Measurements from ENCODE around the gene THAP4.
"Not testable (repeated sequence)": the region's sequence is repeated elsewhere in the genome, so short reads cannot be mapped to it uniquely, and the experiment has no call there.

Gene THAP4

GRCh38 chr2:241665731-241666440 is 28.9 kb upstream of the THAP4 start:
- DNase-seq (ENCODE audit: low read depth) = no peak

- not testable (repeated sequence) for DNase-seq (ENCODE audit: low read depth)
Observed at GRCh38 chr2:241662731-241663130, 25.8 kb upstream of the THAP4 start.

- no peak for DNase-seq (ENCODE audit: low read depth)
Observed at GRCh38 chr2:241660593-241661213, 23.7 kb upstream of the THAP4 start.

GRCh38 chr2:241659150-241659739 is 22.3 kb upstream of the THAP4 start:
- DNase-seq (ENCODE audit: low read depth) = no peak

- DNase-seq (ENCODE audit: low read depth) = no peak
Observed at GRCh38 chr2:241658296-241658695, 21.3 kb upstream of the THAP4 start.

GRCh38 chr2:241657786-241658254 is 20.9 kb upstream of the THAP4 start:
- DNase-seq (ENCODE audit: low read depth) = no peak

- DNase-seq (ENCODE audit: low read depth) = no peak
Observed at GRCh38 chr2:241656190-241656741, 19.3 kb upstream of the THAP4 start.

- no peak for DNase-seq (ENCODE audit: low read depth)
Observed at GRCh38 chr2:241655516-241656189, 18.7 kb upstream of the THAP4 start.

- no peak for DNase-seq (ENCODE audit: low read depth)
Observed at GRCh38 chr2:241654551-241654950, 17.6 kb upstream of the THAP4 start.

GRCh38 chr2:241653210-241653750 is 16.3 kb upstream of the THAP4 start:
- DNase-seq (ENCODE audit: low read depth) = no peak

GRCh38 chr2:241652722-241653121 is 15.8 kb upstream of the THAP4 start:
- no peak for DNase-seq (ENCODE audit: low read depth)

GRCh38 chr2:241652142-241652541 is 15.2 kb upstream of the THAP4 start:
- DNase-seq (ENCODE audit: low read depth) = no peak

GRCh38 chr2:241649927-241650326 is 13.0 kb upstream of the THAP4 start:
- no peak for DNase-seq (ENCODE audit: low read depth)

GRCh38 chr2:241649404-241649803 is 12.4 kb upstream of the THAP4 start:
- no peak for DNase-seq (ENCODE audit: low read depth)

- DNase-seq (ENCODE audit: low read depth) = no peak
Observed at GRCh38 chr2:241648453-241648852, 11.5 kb upstream of the THAP4 start.

- DNase-seq (ENCODE audit: low read depth) = no peak
Observed at GRCh38 chr2:241645915-241646645, 9.1 kb upstream of the THAP4 start.

GRCh38 chr2:241645056-241645914 is 8.3 kb upstream of the THAP4 start:
- DNase-seq (ENCODE audit: low read depth) = no peak

GRCh38 chr2:241641631-241642030 is 4.7 kb upstream of the THAP4 start:
- DNase-seq (ENCODE audit: low read depth) = no peak

- no peak for DNase-seq (ENCODE audit: low read depth)
Observed at GRCh38 chr2:241640165-241640795, 3.3 kb upstream of the THAP4 start.

- DNase-seq (ENCODE audit: low read depth) = no peak
Observed at GRCh38 chr2:241639385-241639784, 2.4 kb upstream of the THAP4 start.

Data from activated T-helper 9 cell treated with anti-CD3 and anti-CD28 coated beads, Interleukin-2, amount 50 U/mL, for 16 hours (primary cell).